Measurements from ENCODE around the gene NAPSA.

NAPSA gene

GRCh38 chr19:50365434-50366306 is at the start of gene NAPSA:
Gene NAPSA (minus strand): TSS chr19:50365639. CDS start chr19:50365621, 18 bp downstream.
- Histone ChIP-seq H3K27ac (no peak within 1 kb of the TSS), H3K4me3 (no peak within 1 kb of the TSS)
- DNase-seq (ENCODE audit: low spot score) = no peak
- no peak for TF ChIP-seq CTCF (IDR thresholded peaks at IDR 0.05)

- TF ChIP-seq CTCF (IDR thresholded peaks at IDR 0.05) = no peak
These were observed 48.1 kb upstream of the NAPSA start for GRCh38 chr19:50413531-50413930.

GRCh38 chr19:50413096-50413495 is 47.7 kb upstream of the NAPSA start:
- TF ChIP-seq CTCF (IDR thresholded peaks at IDR 0.05) = no peak
- Histone ChIP-seq H3K27ac (no peak overlapping the region), H3K4me3 (no peak overlapping the region)
- no peak for DNase-seq (ENCODE audit: low spot score)

More at GRCh38 chr19:50413531-50413930, 48.1 kb upstream of the NAPSA start:
- Histone ChIP-seq H3K4me3 (no peak overlapping the region), H3K27ac (no peak overlapping the region)
- DNase-seq (ENCODE audit: low spot score) = no peak

- no peak for TF ChIP-seq CTCF (IDR thresholded peaks at IDR 0.05)
- Histone ChIP-seq H3K4me3 (no peak overlapping the region), H3K27ac (no peak overlapping the region)
- DNase-seq (ENCODE audit: low spot score) = no peak
These were observed 47.0 kb upstream of the NAPSA start for GRCh38 chr19:50412419-50412818.

- no peak for DNase-seq (ENCODE audit: low spot score)
- TF ChIP-seq CTCF (IDR thresholded peaks at IDR 0.05) = no peak
- Histone ChIP-seq H3K27ac (no peak overlapping the region), H3K4me3 (no peak overlapping the region)
These were observed 44.7 kb upstream of the NAPSA start for GRCh38 chr19:50410109-50410508.

- Histone ChIP-seq H3K4me3 (no peak overlapping the region), H3K27ac (no peak overlapping the region)
- DNase-seq (ENCODE audit: low spot score) = no peak
- TF ChIP-seq CTCF (IDR thresholded peaks at IDR 0.05) = no peak
These were observed 43.9 kb upstream of the NAPSA start for GRCh38 chr19:50409347-50409746.

GRCh38 chr19:50406829-50407228 is 41.4 kb upstream of the NAPSA start:
- DNase-seq (ENCODE audit: low spot score) = no peak
- Histone ChIP-seq H3K27ac (no peak overlapping the region), H3K4me3 (no peak overlapping the region)
- TF ChIP-seq CTCF (IDR thresholded peaks at IDR 0.05) = no peak
